Measurements from ENCODE around the gene SARNP. TPM values are rescaled to one million over a fixed set of nuclear protein-coding genes. Genes with fewer than 3 reads are reported as not detected.
"Not testable (repeated sequence)": the region's sequence is repeated elsewhere in the genome, so short reads cannot be mapped to it uniquely, and the experiment has no call there.

SARNP gene, protein sequence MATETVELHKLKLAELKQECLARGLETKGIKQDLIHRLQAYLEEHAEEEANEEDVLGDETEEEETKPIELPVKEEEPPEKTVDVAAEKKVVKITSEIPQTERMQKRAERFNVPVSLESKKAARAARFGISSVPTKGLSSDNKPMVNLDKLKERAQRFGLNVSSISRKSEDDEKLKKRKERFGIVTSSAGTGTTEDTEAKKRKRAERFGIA
- total RNA-seq, result 10 to 100 TPM; 36.9 to 50.3 (median 46.8) TPM
- total RNA-seq (2013), result 68.7 TPM
- total RNA-seq, result 2.1 to 8.4 (median 5.5) reads per million in 29 experiments

DNA sequence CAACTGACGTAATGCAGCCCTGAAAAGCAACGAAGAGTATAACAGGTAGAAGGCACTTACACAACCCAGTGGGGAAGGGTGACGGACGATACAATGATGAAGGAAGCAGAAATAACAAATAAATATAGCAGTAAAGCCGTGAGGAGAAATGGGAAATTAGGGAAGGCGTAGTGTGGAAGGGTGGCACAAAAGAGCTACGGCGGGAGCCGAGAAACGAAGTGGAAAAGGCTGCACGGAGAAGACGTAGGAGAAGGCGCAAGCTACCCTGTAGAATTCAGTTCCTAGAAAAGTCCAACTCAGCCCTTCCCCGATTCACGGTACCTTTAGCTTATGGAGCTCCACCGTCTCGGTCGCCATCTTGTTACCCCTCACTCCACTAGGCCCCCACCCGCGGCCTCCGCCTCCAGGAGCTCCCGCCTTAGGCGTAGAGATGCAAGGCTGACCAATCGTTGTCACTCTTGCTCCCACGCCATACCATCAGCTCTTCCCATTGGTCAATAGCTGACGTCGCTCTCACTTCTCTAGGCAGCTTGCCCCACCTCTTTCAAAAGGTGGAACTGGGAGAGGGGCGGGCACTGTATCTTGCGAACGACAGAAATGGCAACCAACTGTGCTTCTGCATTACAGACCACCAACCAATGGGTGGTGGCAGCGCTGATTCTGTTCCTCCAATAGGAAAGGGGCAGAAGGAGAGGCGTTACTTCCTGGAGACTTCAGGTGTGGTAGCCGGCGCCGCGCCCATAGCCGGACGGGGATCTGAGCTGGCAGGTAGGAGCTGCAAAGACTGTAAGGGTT is at the start of gene SARNP, which contains the start of gene ORMDL2:
TSS of gene SARNP (minus strand) at position 380 of the 795 bp plus-strand sequence. CDS start at position 357, 23 bp downstream.
TSS of gene ORMDL2 (plus strand) at position 697 of the 795 bp plus-strand sequence. CDS start 959 bp downstream, outside the sequence.
- peak; percentile 91 to 96 (median 94) for ATAC-seq (replicated peaks in 1 of 4)
- Histone ChIP-seq H3K4me1 (ENCODE audit: control insufficient read depth in 1 of 2, extremely low read depth in 1 of 2, insufficient read depth in 2 of 2, low read length in 2 of 2) (peaks cover 24 to 26% of the 10 kb centered on the region in 2 experiments), H3K36me3 (ENCODE audit: control insufficient read depth in 2 of 2, extremely low read depth in 1 of 2, insufficient read depth in 1 of 2, low read length in 1 of 2) (peaks cover 13 to 56% of the 10 kb centered on the region in 2 donors), H3K27ac (ENCODE audit: low read length) (peak within 1 kb of the TSS; percentile 65), H3K27me3 (replicated peaks in 1 of 2; ENCODE audit: control insufficient read depth in 2 of 2, extremely low read depth in 1 of 2, insufficient read depth in 2 of 2, low read length in 1 of 2) (no peaks in the 10 kb centered on the region), H3K4me3 (ENCODE audit: control insufficient read depth in 1 of 2, extremely low read depth in 1 of 2, low read length in 1 of 2) (peak within 1 kb of the TSS; percentile 83 to 97), H3K9me3 (no peaks in the 10 kb centered on the region)
- Mint-ChIP-seq H3K4me1 (peaks cover 41 to 51% (median 50%) of the 10 kb centered on the region in 3 donors), H3K4me3 (no peak within 1 kb of the TSS), H3K36me3 (peaks cover 26% of the 10 kb centered on the region), H3K27me3 (no peaks in the 10 kb centered on the region), H3K9me3 (no peaks in the 10 kb centered on the region), H3K27ac (no peak within 1 kb of the TSS)
- CTCF ChIA-PET, result interaction anchor here (0.6 to 4.4 kb wide), 27 partner anchors 9 to 1493 kb away, joined by 3 to 62 read pairs (median 4); partner anchors contain the start of genes COPZ1 (in 1 of the 2), DNAJC14 (in 1 of the 2), ESYT1 (in 1 of the 2) and GDF11 (in 1 of the 2)
- WGBS (ENCODE audit: insufficient coverage), result under 1% methylated on average over 29 of the region's 38 CpGs
- peak; percentile 77 to 100 (median 97) for DNase-seq
- POLR2A ChIA-PET, result interaction anchor here (0.5 to 3.1 kb wide), 16 partner anchors 8 to 872 kb away, joined by 3 to 84 read pairs (median 5); partner anchors contain the start of genes DNAJC14 (in 2 of the 2), RAB5B (in 2 of the 2) and ESYT1 (in 1 of the 2)

DNA sequence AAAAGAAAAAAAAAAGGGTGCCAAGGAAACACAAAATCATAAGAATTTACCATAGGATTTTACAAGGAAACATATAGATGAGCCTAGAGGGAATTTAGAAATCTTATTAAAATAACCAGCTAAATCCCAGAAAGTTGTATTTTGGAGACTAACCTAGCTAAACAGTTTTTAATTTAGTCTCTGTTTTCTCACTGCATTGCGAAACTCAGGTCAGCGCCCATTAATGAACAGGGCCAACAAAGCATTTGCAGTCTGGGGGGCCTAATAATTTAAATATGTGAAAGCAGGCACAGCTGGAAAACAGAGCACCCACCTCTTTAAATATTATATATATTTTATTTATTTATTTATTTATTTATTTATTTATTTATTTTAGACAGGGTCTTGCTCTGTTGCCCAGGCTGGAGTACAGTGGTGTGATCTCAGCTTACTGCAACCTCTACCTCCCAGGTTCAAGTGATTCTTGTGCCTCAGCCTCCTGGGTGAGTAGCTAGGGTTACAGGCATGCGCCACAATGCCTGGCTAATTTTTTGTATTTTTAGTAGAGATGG is 49.0 kb upstream of the SARNP start:
- ATAC-seq (replicated peaks in 1 of 4); H3K9me3 ChIP-seq; H3K27ac ChIP-seq (ENCODE audit: low read length); H3K4me3 Mint-ChIP-seq; H3K36me3 Mint-ChIP-seq; H3K4me3 ChIP-seq (ENCODE audit: control insufficient read depth in 1 of 2, extremely low read depth in 1 of 2, low read length in 1 of 2); H3K4me1 ChIP-seq (ENCODE audit: control insufficient read depth in 1 of 2, extremely low read depth in 1 of 2, insufficient read depth in 2 of 2, low read length in 2 of 2); H3K27ac Mint-ChIP-seq; H3K36me3 ChIP-seq (ENCODE audit: control insufficient read depth in 2 of 2, extremely low read depth in 1 of 2, insufficient read depth in 1 of 2, low read length in 1 of 2); POLR2A ChIA-PET; DNase-seq; H3K27me3 Mint-ChIP-seq; CTCF ChIA-PET; H3K4me1 Mint-ChIP-seq; H3K27me3 ChIP-seq (replicated peaks in 1 of 2; ENCODE audit: control insufficient read depth in 2 of 2, extremely low read depth in 1 of 2, insufficient read depth in 2 of 2, low read length in 1 of 2); H3K9me3 Mint-ChIP-seq: not testable (repeated sequence)
- no CpG with 5 or more reads among the region's 3 CpGs for WGBS (ENCODE audit: insufficient coverage)

DNA sequence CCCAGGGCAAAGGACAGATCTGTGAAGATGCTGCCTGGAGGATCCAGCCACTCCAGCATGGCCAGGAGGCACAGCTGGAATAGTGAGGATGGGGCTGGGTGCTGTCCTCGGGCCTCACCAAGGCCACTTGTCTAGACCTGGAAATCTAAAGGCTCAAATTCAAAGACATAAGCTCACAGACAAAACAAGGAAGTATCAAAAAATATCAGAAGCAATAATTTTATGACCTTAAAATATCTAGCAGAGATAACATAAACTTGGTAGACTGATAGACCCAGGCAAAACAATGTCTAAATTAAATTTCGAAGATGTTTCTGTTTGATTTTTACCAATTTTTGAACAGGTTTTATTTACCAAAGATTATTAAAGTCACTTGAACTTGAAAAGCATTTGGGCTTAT is 47.8 kb upstream of the SARNP start:
- DNase-seq (no peak), ATAC-seq (replicated peaks in 1 of 4) (no peak)
- POLR2A ChIA-PET, result no interaction called here
- Mint-ChIP-seq H3K27me3 (no peaks in the 10 kb centered on the region), H3K36me3 (peaks cover 3% of the 10 kb centered on the region), H3K27ac (no peak overlapping the region), H3K4me3 (no peak overlapping the region), H3K9me3 (peaks cover 0 to 4% (median 4%) of the 10 kb centered on the region in 3 donors), H3K4me1 (no peaks in the 10 kb centered on the region)
- no peaks in the 10 kb centered on the region for H3K36me3 ChIP-seq (ENCODE audit: control insufficient read depth in 2 of 2, extremely low read depth in 1 of 2, insufficient read depth in 1 of 2, low read length in 1 of 2)
- no peak overlapping the region for H3K4me3 ChIP-seq (ENCODE audit: control insufficient read depth in 1 of 2, extremely low read depth in 1 of 2, low read length in 1 of 2)
- no peak overlapping the region for H3K27ac ChIP-seq (ENCODE audit: low read length)
- H3K4me1 ChIP-seq (ENCODE audit: control insufficient read depth in 1 of 2, extremely low read depth in 1 of 2, insufficient read depth in 2 of 2, low read length in 2 of 2), result no peaks in the 10 kb centered on the region
- no peaks in the 10 kb centered on the region for H3K9me3 ChIP-seq
- no CpG with 5 or more reads among the region's 2 CpGs for WGBS (ENCODE audit: insufficient coverage)
- CTCF ChIA-PET, result interaction anchor here in 1 of 2 donors (0.6 kb wide), 1 partner anchor 204 kb away, joined by 3 read pairs; no protein-coding TSS in a partner anchor
- H3K27me3 ChIP-seq (replicated peaks in 1 of 2; ENCODE audit: control insufficient read depth in 2 of 2, extremely low read depth in 1 of 2, insufficient read depth in 2 of 2, low read length in 1 of 2), result no peaks in the 10 kb centered on the region

DNA sequence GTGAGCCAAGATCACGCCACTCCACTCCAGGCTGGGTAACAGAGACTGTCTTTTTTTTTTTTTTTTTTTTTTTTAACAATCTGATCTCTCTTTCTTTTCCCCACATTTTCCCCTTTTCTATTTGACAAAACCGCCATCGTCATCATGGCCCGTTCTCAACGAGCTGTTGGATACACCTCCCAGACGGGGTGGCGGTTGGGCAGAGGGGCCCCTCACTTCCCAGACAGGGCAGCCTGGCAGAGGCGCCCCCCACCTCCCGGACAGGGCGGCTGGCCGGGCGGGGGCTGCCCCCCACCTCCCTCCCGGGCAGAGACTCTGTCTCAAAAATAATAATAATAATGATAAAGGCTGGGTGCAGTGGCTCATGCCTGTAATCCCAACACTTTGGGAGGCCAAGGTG is 45.4 kb upstream of the SARNP start:
- ATAC-seq (replicated peaks in 1 of 4); H3K27ac Mint-ChIP-seq; POLR2A ChIA-PET; H3K36me3 Mint-ChIP-seq; H3K27me3 Mint-ChIP-seq; H3K4me3 ChIP-seq (ENCODE audit: control insufficient read depth in 1 of 2, extremely low read depth in 1 of 2, low read length in 1 of 2); CTCF ChIA-PET; H3K4me3 Mint-ChIP-seq; H3K9me3 Mint-ChIP-seq; H3K4me1 ChIP-seq (ENCODE audit: control insufficient read depth in 1 of 2, extremely low read depth in 1 of 2, insufficient read depth in 2 of 2, low read length in 2 of 2); H3K4me1 Mint-ChIP-seq; H3K27me3 ChIP-seq (replicated peaks in 1 of 2; ENCODE audit: control insufficient read depth in 2 of 2, extremely low read depth in 1 of 2, insufficient read depth in 2 of 2, low read length in 1 of 2); H3K9me3 ChIP-seq; DNase-seq; H3K27ac ChIP-seq (ENCODE audit: low read length); H3K36me3 ChIP-seq (ENCODE audit: control insufficient read depth in 2 of 2, extremely low read depth in 1 of 2, insufficient read depth in 1 of 2, low read length in 1 of 2): not testable (repeated sequence)
- 93% methylated on average over 7 of the region's 13 CpGs for WGBS (ENCODE audit: insufficient coverage)

- ATAC-seq (replicated peaks in 1 of 4) (no peak), DNase-seq (no peak)
- CTCF ChIA-PET, result interaction anchor here in 1 of 2 donors (0.7 kb wide), 1 partner anchor 76 kb away, joined by 3 read pairs; no protein-coding TSS in a partner anchor
- no peaks in the 10 kb centered on the region for H3K36me3 ChIP-seq (ENCODE audit: control insufficient read depth in 2 of 2, extremely low read depth in 1 of 2, insufficient read depth in 1 of 2, low read length in 1 of 2)
- H3K27ac ChIP-seq (ENCODE audit: low read length), result no peak overlapping the region
- H3K27me3 Mint-ChIP-seq, result no peaks in the 10 kb centered on the region
- H3K36me3 Mint-ChIP-seq, result peaks cover 3% of the 10 kb centered on the region
- no peak overlapping the region for H3K4me3 Mint-ChIP-seq
- peaks cover 0 to 4% (median 4%) of the 10 kb centered on the region in 3 donors for H3K9me3 Mint-ChIP-seq
- H3K4me1 ChIP-seq (ENCODE audit: control insufficient read depth in 1 of 2, extremely low read depth in 1 of 2, insufficient read depth in 2 of 2, low read length in 2 of 2), result no peaks in the 10 kb centered on the region
- no peaks in the 10 kb centered on the region for H3K9me3 ChIP-seq
- POLR2A ChIA-PET, result no interaction called here
- H3K4me3 ChIP-seq (ENCODE audit: control insufficient read depth in 1 of 2, extremely low read depth in 1 of 2, low read length in 1 of 2), result no peak overlapping the region
- H3K27me3 ChIP-seq (replicated peaks in 1 of 2; ENCODE audit: control insufficient read depth in 2 of 2, extremely low read depth in 1 of 2, insufficient read depth in 2 of 2, low read length in 1 of 2), result no peaks in the 10 kb centered on the region
- no peaks in the 10 kb centered on the region for H3K4me1 Mint-ChIP-seq
- H3K27ac Mint-ChIP-seq, result no peak overlapping the region
Measured at GRCh38 chr12:55862286-55862685, 44.8 kb upstream of the SARNP start.

- Histone ChIP-seq H3K9me3 (no peaks in the 10 kb centered on the region), H3K27me3 (replicated peaks in 1 of 2; ENCODE audit: control insufficient read depth in 2 of 2, extremely low read depth in 1 of 2, insufficient read depth in 2 of 2, low read length in 1 of 2) (no peaks in the 10 kb centered on the region), H3K4me3 (ENCODE audit: control insufficient read depth in 1 of 2, extremely low read depth in 1 of 2, low read length in 1 of 2) (no peak overlapping the region), H3K36me3 (ENCODE audit: control insufficient read depth in 2 of 2, extremely low read depth in 1 of 2, insufficient read depth in 1 of 2, low read length in 1 of 2) (no peaks in the 10 kb centered on the region), H3K27ac (ENCODE audit: low read length) (no peak overlapping the region), H3K4me1 (ENCODE audit: control insufficient read depth in 1 of 2, extremely low read depth in 1 of 2, insufficient read depth in 2 of 2, low read length in 2 of 2) (no peaks in the 10 kb centered on the region)
- Mint-ChIP-seq H3K36me3 (peaks cover 3% of the 10 kb centered on the region), H3K9me3 (peaks cover 0 to 4% (median 4%) of the 10 kb centered on the region in 3 donors), H3K27ac (no peak overlapping the region), H3K27me3 (no peaks in the 10 kb centered on the region), H3K4me3 (no peak overlapping the region), H3K4me1 (no peaks in the 10 kb centered on the region)
- ChIA-PET POLR2A (no interaction called here), CTCF (interaction anchor here in 1 of 2 donors (0.7 kb wide), 1 partner anchor 76 kb away, joined by 3 read pairs; no protein-coding TSS in a partner anchor)
- no CpG with 5 or more reads among the region's 3 CpGs for WGBS (ENCODE audit: insufficient coverage)
- ATAC-seq (replicated peaks in 1 of 4) (no peak), DNase-seq (no peak)
Measured at GRCh38 chr12:55861871-55862270, 44.3 kb upstream of the SARNP start.

All from T-cell (primary cell).